SK-N-SH treated with all-trans-retinoic acid at 6 μM for 48 hours (cell line): ENCODE results near the gene ARHGAP33.

Source experiments
- ATAC-seq: fragments of 200-7000 bp; cut with Tn5 transposase; 3 replicates; pipeline ENCODE4 v1.9.1; 2020; ENCODE audit warnings: mild to moderate bottlenecking, moderate library complexity
- BACH2 ChIP-seq: fragments of 250-450 bp; sonication (Bioruptor Pico); IDR thresholded peaks from 2 replicates; pipeline ENCODE4 v1.9.0; 2021; ENCODE audit warnings: mild to moderate bottlenecking, borderline replicate concordance
- CSDC2 ChIP-seq: fragments of 250-450 bp; sonication (Bioruptor Pico); IDR thresholded peaks from 2 replicates; pipeline ENCODE4 v1.5.0; 2020; ENCODE audit warnings: mild to moderate bottlenecking, moderate library complexity
- ESRRG ChIP-seq: fragments of 250-450 bp; sonication (Bioruptor Pico); IDR thresholded peaks from 2 replicates; pipeline ENCODE4 v1.6.1; 2021; ENCODE audit warnings: mild to moderate bottlenecking
- GLIS3 ChIP-seq: fragments of 250-450 bp; sonication (Bioruptor Pico); IDR thresholded peaks from 2 replicates; pipeline ENCODE4 v1.5.0; 2020; ENCODE audit warnings: mild to moderate bottlenecking, moderate library complexity
- ISL1 ChIP-seq: fragments of 250-450 bp; sonication (Bioruptor Pico); IDR thresholded peaks from 2 replicates; pipeline ENCODE4 v2.1.2; 2022; ENCODE audit warnings: mild to moderate bottlenecking, moderate library complexity
- OSR1 ChIP-seq: fragments of 250-450 bp; sonication (Bioruptor Pico); IDR thresholded peaks from 2 replicates; pipeline ENCODE4 v1.8.0; 2022; ENCODE audit warnings: moderate library complexity, mild to moderate bottlenecking, inconsistent platforms
- PATZ1 ChIP-seq: fragments of 250-450 bp; sonication (Bioruptor Pico); IDR thresholded peaks from 2 replicates; pipeline ENCODE4 v1.8.0; 2020; ENCODE audit warnings: mild to moderate bottlenecking, moderate library complexity, borderline replicate concordance
- POU6F1 ChIP-seq: fragments of 250-450 bp; sonication (Bioruptor Pico); IDR thresholded peaks from 2 replicates; pipeline ENCODE4 v1.8.0; 2021; ENCODE audit warnings: low read depth, mild to moderate bottlenecking, moderate library complexity, borderline replicate concordance
- PPARA ChIP-seq: fragments of 250-450 bp; sonication (Bioruptor Pico); IDR thresholded peaks from 2 replicates; pipeline ENCODE4 v1.5.0; 2020; ENCODE audit warnings: mild to moderate bottlenecking, borderline replicate concordance
- RARB ChIP-seq: fragments of 250-450 bp; sonication (Bioruptor Pico); IDR thresholded peaks from 2 replicates; pipeline ENCODE4 v1.8.0; 2021; ENCODE audit warnings: mild to moderate bottlenecking, moderate library complexity
- SNAI2 ChIP-seq: fragments of 250-450 bp; sonication (Bioruptor Pico); IDR thresholded peaks from 2 replicates; pipeline ENCODE4 v1.5.0; 2020; ENCODE audit warnings: mild to moderate bottlenecking, moderate library complexity
- TCF4 ChIP-seq: fragments of 250-450 bp; sonication (Bioruptor Pico); IDR thresholded peaks from 2 replicates; pipeline ENCODE4 v1.8.0; 2021; ENCODE audit warnings: mild to moderate bottlenecking, moderate library complexity, borderline replicate concordance
- TOX ChIP-seq: fragments of 250-450 bp; sonication (Bioruptor Pico); IDR thresholded peaks from 2 replicates; pipeline ENCODE4 v1.8.0; 2021; ENCODE audit warnings: mild to moderate bottlenecking, moderate library complexity, borderline replicate concordance
- TSHZ2 ChIP-seq: fragments of 250-450 bp; sonication (Bioruptor Pico); IDR thresholded peaks from 2 replicates; pipeline ENCODE4 v1.5.0; 2020; ENCODE audit warnings: mild to moderate bottlenecking, moderate library complexity
- ZFP3 ChIP-seq: fragments of 250-450 bp; sonication (Bioruptor Pico); IDR thresholded peaks from 2 replicates; pipeline ENCODE4 v1.5.0; 2020; ENCODE audit warnings: mild to moderate bottlenecking, moderate library complexity
- ZFP30 ChIP-seq: fragments of 450-650 bp; formaldehyde crosslinking; IDR thresholded peaks from 2 replicates; pipeline ENCODE4 v1.5.0; 2022; ENCODE audit warnings: mild to moderate bottlenecking, moderate library complexity
- ZNF565 ChIP-seq: fragments of 450-650 bp; formaldehyde crosslinking; conservative IDR thresholded peaks from 2 replicates; pipeline ENCODE4 v1.5.0; 2020; ENCODE audit warnings: low read depth, mild to moderate bottlenecking, moderate library complexity
- ZNF8 ChIP-seq: fragments of 450-650 bp; formaldehyde crosslinking; IDR thresholded peaks from 2 replicates; pipeline ENCODE4 v1.5.0; 2020; ENCODE audit warnings: mild to moderate bottlenecking, moderate library complexity
- TF ChIP-seq, protein P1 (sequence below): fragments of 250-450 bp; sonication (Bioruptor Pico); IDR thresholded peaks from 2 replicates; pipeline ENCODE4 v1.5.1; 2021; ENCODE audit warnings: mild to moderate bottlenecking, moderate library complexity

The ARHGAP33 gene

DNA sequence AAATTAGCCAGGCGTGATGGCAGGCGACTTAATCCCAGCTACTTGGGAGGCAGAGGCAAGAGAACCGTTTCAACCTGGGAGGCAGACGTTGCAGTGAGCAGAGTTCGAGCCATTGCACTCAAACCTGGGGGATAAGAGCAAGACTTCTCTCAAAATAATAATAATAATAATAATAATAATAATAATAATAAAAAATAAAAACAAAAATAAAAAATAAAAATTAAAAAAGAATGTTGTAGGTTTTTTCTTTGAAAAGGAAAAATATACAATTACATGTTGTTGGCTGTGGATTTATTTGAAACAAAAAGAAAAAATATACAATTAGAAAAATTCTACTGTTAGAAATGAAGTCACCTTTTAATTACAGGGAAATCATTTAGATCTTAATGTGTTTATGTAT is 48.8 kb downstream of the ARHGAP33 start:
- TF ChIP-seq, protein P1, sequence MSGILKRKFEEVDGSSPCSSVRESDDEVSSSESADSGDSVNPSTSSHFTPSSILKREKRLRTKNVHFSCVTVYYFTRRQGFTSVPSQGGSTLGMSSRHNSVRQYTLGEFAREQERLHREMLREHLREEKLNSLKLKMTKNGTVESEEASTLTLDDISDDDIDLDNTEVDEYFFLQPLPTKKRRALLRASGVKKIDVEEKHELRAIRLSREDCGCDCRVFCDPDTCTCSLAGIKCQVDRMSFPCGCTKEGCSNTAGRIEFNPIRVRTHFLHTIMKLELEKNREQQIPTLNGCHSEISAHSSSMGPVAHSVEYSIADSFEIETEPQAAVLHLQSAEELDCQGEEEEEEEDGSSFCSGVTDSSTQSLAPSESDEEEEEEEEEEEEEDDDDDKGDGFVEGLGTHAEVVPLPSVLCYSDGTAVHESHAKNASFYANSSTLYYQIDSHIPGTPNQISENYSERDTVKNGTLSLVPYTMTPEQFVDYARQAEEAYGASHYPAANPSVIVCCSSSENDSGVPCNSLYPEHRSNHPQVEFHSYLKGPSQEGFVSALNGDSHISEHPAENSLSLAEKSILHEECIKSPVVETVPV (CRISPR knock-in tag) = no peak
- TF ChIP-seq PATZ1 (CRISPR knock-in tag) = no peak
- no peak for TF ChIP-seq ZFP3 (CRISPR knock-in tag)
- TF ChIP-seq ZNF8 = no peak
- TF ChIP-seq GLIS3 = no peak
- TF ChIP-seq OSR1 (CRISPR knock-in tag) = no peak
- TF ChIP-seq ZNF565 (CRISPR knock-in tag) = no peak
- TF ChIP-seq SNAI2 (CRISPR knock-in tag) = no peak
- TF ChIP-seq POU6F1 (CRISPR knock-in tag) = no peak
- TF ChIP-seq TSHZ2 = no peak
- TF ChIP-seq ISL1 = no peak
- TF ChIP-seq CSDC2 (CRISPR knock-in tag) = no peak
- TF ChIP-seq TOX = no peak
- no peak for TF ChIP-seq ESRRG (CRISPR knock-in tag)
- TF ChIP-seq TCF4 (CRISPR knock-in tag) = no peak
- no peak for ATAC-seq

DNA sequence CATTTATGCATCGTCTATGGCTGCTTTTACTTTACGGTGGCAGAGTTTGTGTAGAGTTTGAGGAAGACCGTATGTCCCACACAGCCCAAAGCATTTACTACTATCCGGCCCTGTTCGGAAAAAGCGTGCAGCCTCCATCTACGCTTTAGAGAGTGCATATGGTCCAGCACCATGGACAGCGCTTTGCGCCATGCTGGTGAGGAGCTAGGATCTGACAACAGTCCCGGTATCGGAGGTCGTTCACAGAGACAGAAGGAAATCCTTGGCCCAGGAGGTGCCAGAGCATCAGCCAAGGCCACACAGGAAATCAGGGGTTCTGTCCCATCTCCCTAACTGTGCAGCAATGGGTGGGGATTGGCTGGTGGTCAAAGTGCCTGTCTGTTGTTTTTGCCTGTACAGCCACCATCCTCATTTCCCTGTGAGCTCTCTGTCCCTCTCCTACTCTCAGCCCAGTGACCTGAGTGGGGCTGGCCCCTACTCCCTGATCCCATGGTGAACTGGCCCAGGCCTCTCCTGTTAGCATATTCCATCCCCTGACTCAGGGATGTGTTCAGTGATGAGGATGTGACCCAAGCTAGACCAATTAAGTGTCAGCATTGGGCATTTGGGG is 53.4 kb downstream of the ARHGAP33 start:
- no peak for TF ChIP-seq TCF4 (CRISPR knock-in tag)
- TF ChIP-seq BACH2 (CRISPR knock-in tag) = no peak
- no peak for TF ChIP-seq PPARA (CRISPR knock-in tag)
- TF ChIP-seq, protein P1 (CRISPR knock-in tag) = no peak
- TF ChIP-seq CSDC2 (CRISPR knock-in tag) = no peak
- peak; percentile 68 for ATAC-seq

DNA sequence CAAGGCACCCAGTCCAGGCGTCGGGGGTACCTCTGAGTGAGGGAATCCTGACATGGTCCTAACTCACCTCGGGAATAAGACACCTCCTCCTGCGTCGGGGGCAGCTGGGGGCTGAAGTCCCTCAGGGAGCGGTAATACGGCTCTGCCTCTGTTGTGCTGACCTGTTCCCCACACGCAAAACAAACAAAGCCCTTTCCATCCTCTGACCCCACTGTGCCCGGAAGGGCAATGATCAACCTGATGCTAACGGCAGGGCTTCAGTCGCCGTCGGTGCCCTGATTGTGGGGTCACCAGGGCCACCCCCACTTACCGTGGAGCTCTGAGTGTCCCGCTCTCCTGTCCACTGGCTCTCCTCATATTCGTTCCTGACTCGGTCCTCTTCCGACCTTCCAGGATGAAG is 55.6 kb downstream of the ARHGAP33 start:
- no peak for ATAC-seq
- TF ChIP-seq ESRRG (CRISPR knock-in tag) (no peak), ZFP30 (CRISPR knock-in tag) (no peak), BACH2 (CRISPR knock-in tag) (no peak)

DNA sequence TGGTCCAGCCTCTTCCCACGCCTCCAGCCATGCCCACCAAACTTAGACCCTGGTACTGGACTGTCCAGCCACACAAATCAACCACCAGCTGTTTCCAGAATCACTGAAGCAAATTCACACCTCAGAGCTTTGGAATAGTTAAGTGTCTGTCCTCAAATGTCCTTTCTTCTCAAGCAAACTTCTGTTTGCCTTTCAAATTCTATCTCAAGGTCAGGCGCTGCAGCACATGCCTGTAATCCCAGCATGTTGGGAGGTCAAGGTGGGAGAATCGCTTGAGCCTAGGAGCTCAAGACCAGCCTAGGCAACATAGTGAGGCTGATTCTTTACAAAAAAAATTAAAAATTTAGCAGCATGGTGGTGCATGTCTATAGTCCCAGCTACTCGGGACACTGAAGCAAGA is 56.7 kb downstream of the ARHGAP33 start:
- no peak for ATAC-seq
- TF ChIP-seq TCF4 (CRISPR knock-in tag) (no peak), GLIS3 (no peak), RARB (no peak)
